Heart right ventricle (tissue), 16 donors: ENCODE measurements around the gene KRT6C. TPM values are rescaled to one million over a fixed set of nuclear protein-coding genes. Genes with fewer than 3 reads are reported as not detected.

Source experiments
- ATAC-seq, 8 donors: fragments of 200-7000 bp; cut with Tn5 transposase; one replicate each; pipeline ENCODE4 v1.9.1; 2020; ENCODE audit warnings: mild to moderate bottlenecking in 8 of 8, moderate library complexity in 8 of 8, moderate number of reproducible peaks in 1 of 8
- DNase-seq, 2 donors: peaks; one replicate each; pipeline ENCODE4 v3.0.0-alpha.2; 2020
- H3K27ac ChIP-seq, 10 donors: fragments of 200-600 bp; sonication (generic) in 2 of 10; one replicate each; pipeline versions ENCODE4 v1.5.0 to v1.8.0; 2020 to 2022; ENCODE audit warnings: mild to moderate bottlenecking in 3 of 10
- H3K27me3 ChIP-seq, 7 donors: fragments of 200-600 bp; one replicate each; pipeline ENCODE4 v1.8.0; 2021 to 2022; ENCODE audit warnings: mild to moderate bottlenecking in 2 of 7
- H3K36me3 ChIP-seq, 9 donors: fragments of 200-600 bp; sonication (generic) in 1 of 9; one replicate each; pipeline versions ENCODE4 v1.5.0 to v1.8.0; 2020 to 2022; ENCODE audit warnings: mild to moderate bottlenecking in 2 of 9
- H3K4me1 ChIP-seq, 9 donors: fragments of 200-600 bp; sonication (generic) in 1 of 9; one replicate each; pipeline versions ENCODE4 v1.5.0 to v1.8.0; 2020 to 2022; ENCODE audit warnings: mild to moderate bottlenecking in 4 of 9
- H3K4me3 ChIP-seq, 10 donors: fragments of 200-600 bp; sonication (generic) in 2 of 10; one replicate each; pipeline versions ENCODE4 v1.5.0 to v1.8.0; 2020 to 2022; ENCODE audit warnings: mild to moderate bottlenecking in 7 of 10, moderate library complexity in 2 of 10
- H3K9me3 ChIP-seq, 11 donors: fragments of 200-600 bp in 10 of 11; sonication (generic) in 2 of 11; one replicate each; pipeline versions ENCODE4 v1.5.0 to v1.8.0; 2013 to 2022; ENCODE audit warnings: mild to moderate bottlenecking in 2 of 11, control low read depth in 1 of 11, moderate library complexity in 1 of 11
- WGBS, 2 donors: extraction: QIAGEN DNeasy Blood & Tissue Kit; methylation state at CpG; one replicate each; pipeline ENCODE4 v1.1.7; 2013; ENCODE audit warnings: inconsistent platforms in 1 of 2; 5-methylcytosine and 5-hydroxymethylcytosine counted together
- intact Hi-C, 10 donors: fragments of 100-400 bp; cut with DNase I; formaldehyde crosslinking; loops; one replicate each; pipeline versions ENCODE4 v1.11.1 to v1.14.2; 2022
- polyA plus RNA-seq, 2 donors: library from polyadenylated mRNA; stranded (reverse); fragments of 200-250 nt; gene quantifications; one replicate each; pipeline ENCODE4 v1.2.3, GENCODE V29; 2013
- total RNA-seq, 10 donors: library from RNA; stranded (reverse); fragmentation: NEBNext Ultra II Directional in 3 of 10; extraction: Animal tissue kit (Norgen Biotek cat#: 25700) in 3 of 10; gene quantifications; one replicate each; pipeline versions ENCODE4 v1.2.1 to v1.2.4, GENCODE V29; 2021 to 2023
- TF ChIP-seq, protein P1 (sequence below), 9 donors: fragments of 200-600 bp; sonication (generic) in 2 of 9; IDR thresholded peaks; one replicate each; pipeline versions ENCODE4 v1.5.0 to v1.8.0; 2021 to 2022; ENCODE audit warnings: antibody characterized with exemption in 9 of 9, mild to moderate bottlenecking in 5 of 9, moderate library complexity in 1 of 9
- donor health status: Arrhythmogenic right ventricular cardiomyopathy.
- donor health status: ischemic (EF 13 %, LVEDD 7.1; RV severe dilation, severe dysfunction).
- donor health status: healthy with polysubstance abuse.
- donor health status: DM: no; HTN: yes; CAD: no.
- donor health status: DM: no; HTN: no; CAD: no.
- donor health status: ischemic (EF 25% LVEDD 6.9; RV normal size, moderate dysfunction).
- donor health status: ischemic (EF 25% LVEDD 5.7; RV mildly dilated, moderate dysfunction).
- donor health status: healthy.
- donor health status: DM: yes; HTN: yes; CAD: no.
- donor health status: Ischemic cardiomyopathy.
- donor health status: ischemic (EF 35%, LVEDD 5.7; RV mildly dilated, moderate dysfunction).
- donor health status: nonischemic (EF 11% LVEDD 7.7; RV severe dilation, severe dysfunction).
- donor health status: DM: yes; HTN: yes; CAD: no.
- donor health status: PGD.
- donor health status: ischemic (EF 29% LVEDD 5.4; RV normal size, mild dysfunction).
- donor health status: nonischemic (EF 23%, LVEDD 6.1; RV moderate dilation, normal function).

Gene KRT6C
- total and polyA plus RNA-seq, 12 donors: 0.06 TPM; not detected in 11

DNA sequence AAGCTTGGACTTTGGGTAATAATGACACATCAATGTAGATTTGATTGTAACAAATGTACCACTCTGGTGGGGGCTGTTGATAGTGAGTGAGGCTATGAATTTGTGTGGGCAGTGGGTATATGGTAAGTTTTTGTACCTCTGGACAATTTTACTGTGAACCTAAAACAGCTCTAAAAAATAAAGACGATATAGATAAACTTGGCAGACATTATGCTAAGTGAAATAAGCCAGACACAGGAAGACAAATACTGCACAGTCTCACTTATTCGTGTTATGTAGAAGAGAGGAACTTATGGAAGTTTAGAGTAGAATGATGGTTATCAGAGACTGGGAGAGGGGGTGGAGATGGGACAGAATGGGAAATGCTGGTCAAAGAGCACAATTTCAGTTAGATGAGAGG is 8.7 kb downstream of the KRT6C start:
- no peaks in the 10 kb centered on the region for H3K9me3 ChIP-seq
- 12% methylated on average over 2 of the region's 2 CpGs for WGBS, 2 donors
- DNase-seq (no peak), ATAC-seq (no peak)
- peaks cover 0 to 32% (median 20%) of the 10 kb centered on the region in 7 donors for H3K27me3 ChIP-seq
- H3K27ac ChIP-seq: no peak overlapping the region
- H3K4me1 ChIP-seq: no peaks in the 10 kb centered on the region
- H3K4me3 ChIP-seq: no peak overlapping the region
- TF ChIP-seq, protein P1, sequence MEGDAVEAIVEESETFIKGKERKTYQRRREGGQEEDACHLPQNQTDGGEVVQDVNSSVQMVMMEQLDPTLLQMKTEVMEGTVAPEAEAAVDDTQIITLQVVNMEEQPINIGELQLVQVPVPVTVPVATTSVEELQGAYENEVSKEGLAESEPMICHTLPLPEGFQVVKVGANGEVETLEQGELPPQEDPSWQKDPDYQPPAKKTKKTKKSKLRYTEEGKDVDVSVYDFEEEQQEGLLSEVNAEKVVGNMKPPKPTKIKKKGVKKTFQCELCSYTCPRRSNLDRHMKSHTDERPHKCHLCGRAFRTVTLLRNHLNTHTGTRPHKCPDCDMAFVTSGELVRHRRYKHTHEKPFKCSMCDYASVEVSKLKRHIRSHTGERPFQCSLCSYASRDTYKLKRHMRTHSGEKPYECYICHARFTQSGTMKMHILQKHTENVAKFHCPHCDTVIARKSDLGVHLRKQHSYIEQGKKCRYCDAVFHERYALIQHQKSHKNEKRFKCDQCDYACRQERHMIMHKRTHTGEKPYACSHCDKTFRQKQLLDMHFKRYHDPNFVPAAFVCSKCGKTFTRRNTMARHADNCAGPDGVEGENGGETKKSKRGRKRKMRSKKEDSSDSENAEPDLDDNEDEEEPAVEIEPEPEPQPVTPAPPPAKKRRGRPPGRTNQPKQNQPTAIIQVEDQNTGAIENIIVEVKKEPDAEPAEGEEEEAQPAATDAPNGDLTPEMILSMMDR (IDR thresholded peaks at IDR 0.05): no peak
- intact Hi-C loops: no loop called here
- no peaks in the 10 kb centered on the region for H3K36me3 ChIP-seq

DNA sequence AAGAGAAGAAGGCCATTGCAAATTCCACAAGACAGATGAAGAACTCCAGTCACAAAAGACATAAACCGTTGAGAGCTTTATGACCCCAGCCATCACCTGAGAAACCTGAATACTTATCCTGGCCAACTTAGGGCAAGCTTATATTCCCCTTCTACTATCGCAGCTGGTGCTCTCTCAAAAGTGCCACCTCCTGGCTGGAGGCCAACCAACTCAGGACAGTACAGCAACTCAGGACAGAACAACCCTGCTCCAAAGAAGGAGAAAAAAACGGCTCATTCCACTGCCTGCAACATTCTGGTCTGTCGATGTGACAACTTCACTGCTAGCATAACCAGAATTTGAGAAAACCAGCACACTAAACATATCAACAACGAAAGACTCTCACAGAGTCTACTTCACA is 11.9 kb downstream of the KRT6C start:
- WGBS, 2 donors: 51 to 63% methylated on average over 5 of the region's 5 CpGs
- DNase-seq: peak in 1 of 2 donors; percentile 23

DNA sequence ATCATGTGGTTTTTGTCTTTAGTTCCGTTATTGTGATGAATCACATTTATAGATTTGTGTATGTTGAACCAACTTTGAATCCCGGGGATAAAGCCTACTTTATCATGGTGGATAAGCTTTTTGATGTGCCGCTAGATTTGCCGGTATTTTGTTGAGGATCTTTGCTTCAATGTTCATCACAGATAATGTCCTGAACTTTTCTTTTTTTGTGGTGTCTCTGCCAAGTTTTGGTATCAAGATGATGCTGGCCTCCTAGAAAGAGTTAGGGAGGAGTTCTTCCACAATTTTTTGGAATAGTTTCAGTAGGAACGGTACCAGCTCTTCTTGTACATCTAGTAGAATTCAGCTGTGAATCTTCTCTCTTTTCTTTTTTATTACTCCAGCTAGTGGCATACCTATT is 14.7 kb downstream of the KRT6C start:
- 87 to 88% methylated on average over 5 of the region's 5 CpGs for WGBS, 2 donors
- Histone ChIP-seq H3K9me3 (no peaks in the 10 kb centered on the region), H3K36me3 (no peaks in the 10 kb centered on the region), H3K27ac (no peak overlapping the region), H3K27me3 (peaks cover 0 to 20% (median 11%) of the 10 kb centered on the region in 7 donors), H3K4me1 (no peaks in the 10 kb centered on the region), H3K4me3 (no peak overlapping the region)
- ATAC-seq: no peak
- TF ChIP-seq, protein P1 (IDR thresholded peaks at IDR 0.05): no peak
- intact Hi-C loops: no loop called here
- no peak for DNase-seq

More for the DNA sequence above, 11.9 kb downstream of the KRT6C start:
- Histone ChIP-seq H3K4me1 (no peaks in the 10 kb centered on the region), H3K27me3 (peaks cover 0 to 26% (median 13%) of the 10 kb centered on the region in 7 donors), H3K36me3 (no peaks in the 10 kb centered on the region), H3K27ac (no peak overlapping the region), H3K4me3 (no peak overlapping the region), H3K9me3 (no peaks in the 10 kb centered on the region)
- ATAC-seq: no peak
- TF ChIP-seq, protein P1 (IDR thresholded peaks at IDR 0.05): no peak
- intact Hi-C loops: no loop called here

DNA sequence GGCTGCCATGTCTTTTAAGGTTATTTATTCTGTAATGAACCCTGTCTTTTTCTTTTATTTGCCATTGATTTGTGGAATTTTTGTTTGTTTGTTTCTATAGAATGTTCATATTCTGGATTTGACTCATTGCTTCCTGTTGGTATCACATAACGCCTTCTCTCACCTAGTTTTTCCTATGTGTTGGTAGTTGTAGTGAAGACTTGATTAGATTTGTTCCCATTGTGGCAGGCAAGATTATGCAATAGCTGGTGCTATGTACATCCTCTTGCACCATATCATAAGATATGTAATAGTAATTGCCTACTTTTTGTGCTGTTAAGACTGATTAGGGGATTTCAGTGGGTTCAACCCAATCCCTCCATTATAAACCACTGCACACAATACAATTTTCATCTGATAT is 17.8 kb downstream of the KRT6C start:
- Histone ChIP-seq H3K4me3 (no peak overlapping the region), H3K36me3 (no peaks in the 10 kb centered on the region), H3K27me3 (peaks cover 0 to 13% (median 6%) of the 10 kb centered on the region in 7 donors), H3K9me3 (no peaks in the 10 kb centered on the region), H3K27ac (no peak overlapping the region), H3K4me1 (no peaks in the 10 kb centered on the region)
- intact Hi-C loops: no loop called here
- WGBS, 2 donors: 67 to 79% methylated on average over 1 of the region's 1 CpG
- ATAC-seq (no peak), DNase-seq (no peak)
- TF ChIP-seq, protein P1 (IDR thresholded peaks at IDR 0.05): no peak
